Heart right ventricle (tissue), 16 donors: Measurements from ENCODE around the gene ADORA2A. TPM values are rescaled to one million over a fixed set of nuclear protein-coding genes. Genes with fewer than 3 reads are reported as not detected.

Experiments
- ATAC-seq, 8 donors: fragments of 200-7000 bp; cut with Tn5 transposase; one replicate each; pipeline ENCODE4 v1.9.1; 2020; ENCODE audit warnings: mild to moderate bottlenecking in 8 of 8, moderate library complexity in 8 of 8, moderate number of reproducible peaks in 1 of 8
- DNase-seq, 2 donors: peaks; one replicate each; pipeline ENCODE4 v3.0.0-alpha.2; 2020
- H3K27ac ChIP-seq, 10 donors: fragments of 200-600 bp; sonication (generic) in 2 of 10; one replicate each; pipeline versions ENCODE4 v1.5.0 to v1.8.0; 2020 to 2022; ENCODE audit warnings: mild to moderate bottlenecking in 3 of 10
- H3K27me3 ChIP-seq, 7 donors: fragments of 200-600 bp; one replicate each; pipeline ENCODE4 v1.8.0; 2021 to 2022; ENCODE audit warnings: mild to moderate bottlenecking in 2 of 7
- H3K36me3 ChIP-seq, 9 donors: fragments of 200-600 bp; sonication (generic) in 1 of 9; one replicate each; pipeline versions ENCODE4 v1.5.0 to v1.8.0; 2020 to 2022; ENCODE audit warnings: mild to moderate bottlenecking in 2 of 9
- H3K4me1 ChIP-seq, 9 donors: fragments of 200-600 bp; sonication (generic) in 1 of 9; one replicate each; pipeline versions ENCODE4 v1.5.0 to v1.8.0; 2020 to 2022; ENCODE audit warnings: mild to moderate bottlenecking in 4 of 9
- H3K4me3 ChIP-seq, 10 donors: fragments of 200-600 bp; sonication (generic) in 2 of 10; one replicate each; pipeline versions ENCODE4 v1.5.0 to v1.8.0; 2020 to 2022; ENCODE audit warnings: mild to moderate bottlenecking in 7 of 10, moderate library complexity in 2 of 10
- H3K9me3 ChIP-seq, 11 donors: fragments of 200-600 bp in 10 of 11; sonication (generic) in 2 of 11; one replicate each; pipeline versions ENCODE4 v1.5.0 to v1.8.0; 2013 to 2022; ENCODE audit warnings: mild to moderate bottlenecking in 2 of 11, control low read depth in 1 of 11, moderate library complexity in 1 of 11
- CTCF ChIP-seq, 9 donors: fragments of 200-600 bp; sonication (generic) in 2 of 9; IDR thresholded peaks; one replicate each; pipeline versions ENCODE4 v1.5.0 to v1.8.0; 2021 to 2022; ENCODE audit warnings: antibody characterized with exemption in 9 of 9, mild to moderate bottlenecking in 5 of 9, moderate library complexity in 1 of 9
- WGBS, 2 donors: extraction: QIAGEN DNeasy Blood & Tissue Kit; methylation state at CpG; one replicate each; pipeline ENCODE4 v1.1.7; 2013; ENCODE audit warnings: inconsistent platforms in 1 of 2; 5-methylcytosine and 5-hydroxymethylcytosine counted together
- intact Hi-C, 10 donors: fragments of 100-400 bp; cut with DNase I; formaldehyde crosslinking; loops; one replicate each; pipeline versions ENCODE4 v1.11.1 to v1.14.2; 2022
- long read RNA-seq, 3 donors: library from polyadenylated mRNA; unstranded; transcript quantifications; one replicate each; pipeline ENCODE4 v2.0.0, GENCODE V29; 2020 to 2021
- polyA plus RNA-seq, 2 donors: library from polyadenylated mRNA; stranded (reverse); fragments of 200-250 nt; gene quantifications; one replicate each; pipeline ENCODE4 v1.2.3, GENCODE V29; 2013
- total RNA-seq, 10 donors: library from RNA; stranded (reverse); fragmentation: NEBNext Ultra II Directional in 3 of 10; extraction: Animal tissue kit (Norgen Biotek cat#: 25700) in 3 of 10; gene quantifications; one replicate each; pipeline versions ENCODE4 v1.2.1 to v1.2.4, GENCODE V29; 2021 to 2023
- donor health status: Arrhythmogenic right ventricular cardiomyopathy.
- donor health status: ischemic (EF 13 %, LVEDD 7.1; RV severe dilation, severe dysfunction).
- donor health status: healthy with polysubstance abuse.
- donor health status: DM: no; HTN: yes; CAD: no.
- donor health status: DM: no; HTN: no; CAD: no.
- donor health status: ischemic (EF 25% LVEDD 6.9; RV normal size, moderate dysfunction).
- donor health status: ischemic (EF 25% LVEDD 5.7; RV mildly dilated, moderate dysfunction).
- donor health status: healthy.
- donor health status: DM: yes; HTN: yes; CAD: no.
- donor health status: Ischemic cardiomyopathy.
- donor health status: ischemic (EF 35%, LVEDD 5.7; RV mildly dilated, moderate dysfunction).
- donor health status: nonischemic (EF 11% LVEDD 7.7; RV severe dilation, severe dysfunction).
- donor health status: DM: yes; HTN: yes; CAD: no.
- donor health status: PGD.
- donor health status: ischemic (EF 29% LVEDD 5.4; RV normal size, mild dysfunction).
- donor health status: nonischemic (EF 23%, LVEDD 6.1; RV moderate dilation, normal function).

Gene ADORA2A
- 1 to 10 TPM; 1.5 to 9.7 (median 3.8) TPM for total RNA-seq
- 1 to 10 TPM; 4.9 to 6.1 TPM for polyA plus RNA-seq
- long read RNA-seq, donor 1, partial matches to known transcripts, result 0 of 9 reads
- long read RNA-seq, donor 1, other reads (novel, unspliced or antisense), result 9 of 9 reads
- long read RNA-seq, donor 2, partial matches to known transcripts, result 0 of 23 reads
- long read RNA-seq, donor 2, other reads (novel, unspliced or antisense), result 22 of 23 reads
- long read RNA-seq, donor 3, partial matches to known transcripts, result 2 of 11 reads
- long read RNA-seq, donor 3, other reads (novel, unspliced or antisense), result 7 of 11 reads

DNA sequence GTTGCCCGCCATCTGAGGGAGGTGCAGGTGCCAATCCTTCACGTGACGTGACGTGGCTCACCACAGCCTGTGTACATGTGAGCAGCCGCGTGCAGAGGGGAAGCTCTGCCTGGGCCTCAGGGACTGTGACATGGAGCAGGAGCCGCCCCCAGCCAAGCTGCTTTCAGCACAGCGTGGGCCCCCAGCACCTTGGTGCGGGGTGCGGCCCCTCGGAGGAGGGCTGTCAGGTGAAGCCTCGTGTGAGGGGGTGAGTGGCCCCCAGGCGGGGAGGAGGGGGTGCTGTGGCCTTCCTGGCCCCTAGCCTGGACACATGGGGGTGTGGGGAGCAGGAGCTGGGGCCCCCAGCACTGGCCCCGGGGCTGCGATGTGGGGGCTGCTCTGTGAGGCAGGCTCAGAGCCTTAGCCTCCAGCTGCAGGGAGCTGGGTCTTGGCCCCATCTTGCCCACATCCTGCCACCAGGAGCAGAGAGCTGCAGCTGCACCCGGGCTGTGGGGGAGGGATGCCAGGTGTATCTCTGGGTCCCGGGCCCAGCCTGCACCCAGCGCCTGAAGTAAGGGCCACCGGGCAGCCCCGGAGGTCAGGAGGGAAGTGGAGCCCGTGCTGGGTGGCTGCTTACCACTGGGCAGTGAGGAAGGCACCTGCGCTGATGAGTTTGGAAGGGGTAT lies at the start of gene ADORA2A:
TSS of gene ADORA2A (plus strand) at position 100 of the 665 bp plus-strand sequence. CDS start 5,806 bp downstream, outside the sequence.
- DNase-seq (peak in 1 of 2 donors; percentile 38), ATAC-seq (no peak)
- 79 to 86% methylated on average over 22 of the region's 22 CpGs for WGBS, 2 donors
- H3K36me3 ChIP-seq, result no peaks in the 10 kb centered on the region
- peak within 1 kb of the TSS in 7 of 10 donors; percentile 12 to 91 (median 28) for H3K27ac ChIP-seq
- peaks cover 19 to 91% (median 59%) of the 10 kb centered on the region in 9 donors for H3K4me1 ChIP-seq
- H3K4me3 ChIP-seq, result peak within 1 kb of the TSS in 4 of 10 donors; percentile 5 to 52 (median 14)
- intact Hi-C loops, result loop anchor here in 3 of 10 donors (5.0 to 10.0 kb wide), 2 partner anchors 45 to 57 kb away; no protein-coding TSS in a partner anchor
- no peak for TF ChIP-seq CTCF (IDR thresholded peaks at IDR 0.05)
- peaks cover 0 to 10% (median 0%) of the 10 kb centered on the region in 7 donors for H3K27me3 ChIP-seq
- H3K9me3 ChIP-seq, result no peaks in the 10 kb centered on the region

- no peaks in the 10 kb centered on the region for H3K27me3 ChIP-seq
- peak overlapping the region in 1 of 10 donors; percentile 18 for H3K27ac ChIP-seq
- WGBS, 2 donors, result 64 to 68% methylated on average over 2 of the region's 2 CpGs
- peaks cover 0 to 11% (median 0%) of the 10 kb centered on the region in 11 donors for H3K9me3 ChIP-seq
- no peak for DNase-seq
- H3K4me1 ChIP-seq, result peaks cover 0 to 25% (median 9%) of the 10 kb centered on the region in 9 donors
- intact Hi-C loops, result no loop called here
- peaks cover 0 to 78% (median 19%) of the 10 kb centered on the region in 9 donors for H3K36me3 ChIP-seq
- TF ChIP-seq CTCF (IDR thresholded peaks at IDR 0.05), result no peak
- no peak for ATAC-seq
- no peak overlapping the region for H3K4me3 ChIP-seq
Measured at GRCh38 chr22:24379536-24379935, 47.9 kb upstream of the ADORA2A start.

DNA sequence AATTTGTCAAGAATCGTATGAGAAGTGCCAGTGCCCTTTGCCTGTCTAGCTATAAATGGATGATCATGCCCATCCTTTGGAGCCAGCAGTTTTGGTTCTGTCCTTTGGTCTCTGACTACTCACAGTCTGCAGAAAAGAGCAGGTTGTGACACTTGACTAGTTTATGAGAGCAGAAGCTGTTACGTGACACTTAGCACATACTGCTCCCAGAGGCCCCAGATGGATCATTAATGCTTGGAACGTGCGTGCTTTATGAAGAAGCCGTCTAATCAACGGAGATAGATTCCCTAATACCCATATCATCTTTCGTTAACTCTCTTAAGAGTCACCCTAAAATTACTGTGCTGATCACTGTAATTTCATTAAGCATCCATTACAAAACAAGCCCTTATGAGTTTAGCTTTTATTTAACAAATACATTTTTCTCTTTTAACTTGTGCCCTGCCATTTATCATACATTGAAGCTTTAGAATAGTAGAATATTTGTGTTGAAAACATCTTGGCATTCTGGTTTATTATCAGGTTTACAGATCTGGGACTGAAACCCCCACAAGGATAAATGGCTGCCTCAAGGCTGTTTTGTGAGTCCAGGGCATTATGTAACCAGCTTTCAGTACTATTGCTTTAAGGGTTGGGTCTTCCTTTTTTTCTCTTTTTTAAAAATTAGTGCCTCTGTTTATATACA lies 47.0 kb upstream of the ADORA2A start:
- DNase-seq (no peak), ATAC-seq (peak in 4 of 8 donors; percentile 41 to 86 (median 62))
- 58 to 60% methylated on average over 7 of the region's 7 CpGs for WGBS, 2 donors
- Histone ChIP-seq H3K4me1 (peaks cover 0 to 25% (median 9%) of the 10 kb centered on the region in 9 donors), H3K4me3 (no peak overlapping the region), H3K9me3 (peaks cover 0 to 7% (median 0%) of the 10 kb centered on the region in 11 donors), H3K27me3 (no peaks in the 10 kb centered on the region), H3K36me3 (peaks cover 0 to 72% (median 19%) of the 10 kb centered on the region in 9 donors), H3K27ac (peak overlapping the region in 3 of 10 donors; percentile 18 to 29 (median 26))
- intact Hi-C loops, result no loop called here
- TF ChIP-seq CTCF (IDR thresholded peaks at IDR 0.05), result no peak

GRCh38 chr22:24380905-24381230 lies 46.5 kb upstream of the ADORA2A start:
- ATAC-seq (no peak), DNase-seq (no peak)
- WGBS, 2 donors, result 58 to 65% methylated on average over 1 of the region's 1 CpG
- Histone ChIP-seq H3K4me1 (peaks cover 0 to 25% (median 9%) of the 10 kb centered on the region in 9 donors), H3K4me3 (no peak overlapping the region), H3K27me3 (no peaks in the 10 kb centered on the region), H3K27ac (peak overlapping the region in 2 of 10 donors; percentile 26 to 29), H3K9me3 (peaks cover 0 to 7% (median 0%) of the 10 kb centered on the region in 11 donors), H3K36me3 (peaks cover 0 to 67% (median 19%) of the 10 kb centered on the region in 9 donors)
- intact Hi-C loops, result no loop called here
- TF ChIP-seq CTCF (IDR thresholded peaks at IDR 0.05), result no peak
